ENCODE measurements around the gene PABPC1L.

Gene PABPC1L

GRCh38 chr20:44914924-44915323 is 5.1 kb downstream of the PABPC1L start:
- no peak for TF ChIP-seq ZNF274 (IDR thresholded peaks at IDR 0.05; ENCODE audit: low read depth, low read length)
- H3K4me3 ChIP-seq (ENCODE audit: low read length) = no peak overlapping the region

- TF ChIP-seq ZNF274 (IDR thresholded peaks at IDR 0.05; ENCODE audit: low read depth, low read length) = no peak
- no peak overlapping the region for H3K4me3 ChIP-seq (ENCODE audit: low read length)
These were observed 6.7 kb downstream of the PABPC1L start for GRCh38 chr20:44916586-44916985.

GRCh38 chr20:44917399-44917798 is 7.5 kb downstream of the PABPC1L start:
- no peak overlapping the region for H3K4me3 ChIP-seq (ENCODE audit: low read length)
- TF ChIP-seq ZNF274 (IDR thresholded peaks at IDR 0.05; ENCODE audit: low read depth, low read length) = no peak

GRCh38 chr20:44918342-44918741 is 8.5 kb downstream of the PABPC1L start:
- H3K4me3 ChIP-seq (ENCODE audit: low read length) = no peak overlapping the region
- no peak for TF ChIP-seq ZNF274 (IDR thresholded peaks at IDR 0.05; ENCODE audit: low read depth, low read length)

- no peak for TF ChIP-seq ZNF274 (IDR thresholded peaks at IDR 0.05; ENCODE audit: low read depth, low read length)
- no peak overlapping the region for H3K4me3 ChIP-seq (ENCODE audit: low read length)
These were observed 8.9 kb downstream of the PABPC1L start for GRCh38 chr20:44918761-44919160.

- no peak for TF ChIP-seq ZNF274 (IDR thresholded peaks at IDR 0.05; ENCODE audit: low read depth, low read length)
- no peak overlapping the region for H3K4me3 ChIP-seq (ENCODE audit: low read length)
These were observed 11.6 kb downstream of the PABPC1L start for GRCh38 chr20:44921447-44921846.

GRCh38 chr20:44924541-44924940 is 14.7 kb downstream of the PABPC1L start:
- no peak for TF ChIP-seq ZNF274 (IDR thresholded peaks at IDR 0.05; ENCODE audit: low read depth, low read length)
- no peak overlapping the region for H3K4me3 ChIP-seq (ENCODE audit: low read length)

- H3K4me3 ChIP-seq (ENCODE audit: low read length) = no peak overlapping the region
- TF ChIP-seq ZNF274 (IDR thresholded peaks at IDR 0.05; ENCODE audit: low read depth, low read length) = no peak
These were observed 18.7 kb downstream of the PABPC1L start for GRCh38 chr20:44928595-44928994.

- TF ChIP-seq ZNF274 (IDR thresholded peaks at IDR 0.05; ENCODE audit: low read depth, low read length) = no peak
- no peak overlapping the region for H3K4me3 ChIP-seq (ENCODE audit: low read length)
These were observed 20.8 kb downstream of the PABPC1L start for GRCh38 chr20:44930517-44931168.

GRCh38 chr20:44931911-44932310 is 22.1 kb downstream of the PABPC1L start:
- no peak for TF ChIP-seq ZNF274 (IDR thresholded peaks at IDR 0.05; ENCODE audit: low read depth, low read length)
- H3K4me3 ChIP-seq (ENCODE audit: low read length) = no peak overlapping the region

- H3K4me3 ChIP-seq (ENCODE audit: low read length) = no peak overlapping the region
- TF ChIP-seq ZNF274 (IDR thresholded peaks at IDR 0.05; ENCODE audit: low read depth, low read length) = no peak
These were observed 23.1 kb downstream of the PABPC1L start for GRCh38 chr20:44932916-44933315.

GRCh38 chr20:44936510-44936909 is 26.6 kb downstream of the PABPC1L start:
- no peak for TF ChIP-seq ZNF274 (IDR thresholded peaks at IDR 0.05; ENCODE audit: low read depth, low read length)

GRCh38 chr20:44938637-44939036 is 28.8 kb downstream of the PABPC1L start:
- H3K4me3 ChIP-seq (ENCODE audit: low read length) = no peak overlapping the region
- TF ChIP-seq ZNF274 (IDR thresholded peaks at IDR 0.05; ENCODE audit: low read depth, low read length) = no peak

More at GRCh38 chr20:44936510-44936909, 26.6 kb downstream of the PABPC1L start:
- no peak overlapping the region for H3K4me3 ChIP-seq (ENCODE audit: low read length)

GRCh38 chr20:44941120-44941691 is 31.3 kb downstream of the PABPC1L start:
- no peak overlapping the region for H3K4me3 ChIP-seq (ENCODE audit: low read length)

GRCh38 chr20:44942264-44942973 is 32.6 kb downstream of the PABPC1L start:
- H3K4me3 ChIP-seq (ENCODE audit: low read length) = no peak overlapping the region
- no peak for TF ChIP-seq ZNF274 (IDR thresholded peaks at IDR 0.05; ENCODE audit: low read depth, low read length)

More at GRCh38 chr20:44941120-44941691, 31.3 kb downstream of the PABPC1L start:
- no peak for TF ChIP-seq ZNF274 (IDR thresholded peaks at IDR 0.05; ENCODE audit: low read depth, low read length)
